MM.1S (cell line): Measurements from ENCODE around the gene LCP2.

ENCODE experiments used
- CTCF ChIP-seq: fragments of 300-600 bp; sonication (generic); IDR thresholded peaks from 2 replicates; pipeline ENCODE4 v1.5.1; 2016; ENCODE audit warnings: antibody characterized with exemption, low read length, mixed read lengths
- EZH2 ChIP-seq: fragments of 300-600 bp; sonication (generic); optimal IDR thresholded peaks from 2 replicates; pipeline ENCODE3; 2017; ENCODE audit warnings: low read depth, mild to moderate bottlenecking, antibody characterized with exemption, low read length, mixed read lengths
- EZH2phosphoT487 ChIP-seq: fragments of 300-600 bp; sonication (generic); IDR thresholded peaks from 2 replicates; pipeline ENCODE4 v1.6.1; 2018; ENCODE audit warnings: antibody characterized with exemption, low read length

GRCh38 chr5:170269579-170269978, 28.0 kb downstream of the LCP2 start:
- TF ChIP-seq CTCF (no peak), EZH2phosphoT487 (no peak), EZH2 (no peak)
